Endodermal cell (in vitro differentiated cells): ENCODE results near the gene CTAG1B. TPM values are rescaled to one million over a fixed set of nuclear protein-coding genes. Genes with fewer than 3 reads are reported as not detected.

Source experiments
- DNase-seq: peaks from one replicate; pipeline ENCODE4 v3.0.0-alpha.2; 2017
- H3K27ac ChIP-seq: 2 replicates; pipeline ENCODE4 v1.5.1; 2013; ENCODE audit warnings: mild to moderate bottlenecking, low read depth, low read length, moderate library complexity
- H3K27me3 ChIP-seq: 2 replicates; pipeline ENCODE4 v1.6.1; 2013; ENCODE audit warnings: mild to moderate bottlenecking, low read length, moderate library complexity; ENCODE audit not compliant: insufficient read depth, control insufficient read depth, poor library complexity, severe bottlenecking
- H3K36me3 ChIP-seq: 2 replicates; pipeline ENCODE4 v1.7.0; 2013; ENCODE audit warnings: mild to moderate bottlenecking, low read length, moderate library complexity; ENCODE audit not compliant: control insufficient read depth, insufficient read depth
- H3K4me1 ChIP-seq: one replicate; pipeline ENCODE4 v1.7.0; 2013; ENCODE audit warnings: low read length; ENCODE audit not compliant: control insufficient read depth, insufficient read depth
- H3K4me3 ChIP-seq: 2 replicates; pipeline ENCODE4 v1.5.1; 2013; ENCODE audit warnings: mild to moderate bottlenecking, low read length, moderate library complexity
- H3K9ac ChIP-seq: 2 replicates; pipeline ENCODE4 v1.6.1; 2013; ENCODE audit warnings: mild to moderate bottlenecking, low read length, moderate library complexity; ENCODE audit not compliant: poor library complexity, severe bottlenecking; ENCODE audit errors: extremely low read depth
- H3K9me3 ChIP-seq: 2 replicates; pipeline ENCODE4 v1.6.1; 2013; ENCODE audit warnings: mild to moderate bottlenecking, low read length, moderate library complexity; ENCODE audit not compliant: control insufficient read depth
- H3K27ac Mint-ChIP-seq: 2 replicates; pipeline ENCODE4 v1.8.0; 2020; ENCODE audit warnings: mixed read lengths
- H3K27me3 Mint-ChIP-seq: 2 replicates; pipeline ENCODE4 v1.8.0; 2021; ENCODE audit warnings: mild to moderate bottlenecking, mixed read lengths; ENCODE audit not compliant: insufficient read depth
- H3K36me3 Mint-ChIP-seq: 2 replicates; pipeline ENCODE4 v1.8.0; 2020; ENCODE audit warnings: low read depth, mixed read lengths
- H3K4me1 Mint-ChIP-seq: 2 replicates; pipeline ENCODE4 v1.8.0; 2020; ENCODE audit warnings: mixed read lengths
- H3K4me3 Mint-ChIP-seq: 2 replicates; pipeline ENCODE4 v1.8.0; 2020; ENCODE audit warnings: mild to moderate bottlenecking, moderate library complexity, mixed read lengths
- H3K9me3 Mint-ChIP-seq: 2 replicates; pipeline ENCODE4 v1.8.0; 2020; ENCODE audit warnings: mild to moderate bottlenecking, mixed read lengths
- whole genome bisulfite sequencing, 2 experiments: methylation state at CpG; one replicate each; pipeline versions ENCODE4 v1.1.5 to v1.1.7; 2013; ENCODE audit warnings: missing lambda C conversion rate in 2 of 2, mixed read lengths in 1 of 2; ENCODE audit not compliant: insufficient coverage in 1 of 2, insufficient read length in 1 of 2; 5-methylcytosine and 5-hydroxymethylcytosine counted together
- total RNA-seq, 2 donors: library from RNA; stranded (reverse); fragmentation: NEBNext Ultra II Directional in 1 of 2; extraction: Animal tissue kit (Norgen Biotek cat#: 25700) in 1 of 2; gene quantifications; 2 replicates in 1 of 2; 3 replicates in 1 of 2; pipeline ENCODE4 v1.2.1, GENCODE V29; 2021
- TF ChIP-seq, protein P1 (sequence below): fragments of 200-600 bp; sonication (generic); conservative IDR thresholded peaks from 2 replicates; pipeline ENCODE4 v1.5.0; 2021; ENCODE audit warnings: antibody characterized with exemption, mild to moderate bottlenecking

The CTAG1B gene
- total RNA-seq, 2 donors from 2014 or later, result not detected

DNA sequence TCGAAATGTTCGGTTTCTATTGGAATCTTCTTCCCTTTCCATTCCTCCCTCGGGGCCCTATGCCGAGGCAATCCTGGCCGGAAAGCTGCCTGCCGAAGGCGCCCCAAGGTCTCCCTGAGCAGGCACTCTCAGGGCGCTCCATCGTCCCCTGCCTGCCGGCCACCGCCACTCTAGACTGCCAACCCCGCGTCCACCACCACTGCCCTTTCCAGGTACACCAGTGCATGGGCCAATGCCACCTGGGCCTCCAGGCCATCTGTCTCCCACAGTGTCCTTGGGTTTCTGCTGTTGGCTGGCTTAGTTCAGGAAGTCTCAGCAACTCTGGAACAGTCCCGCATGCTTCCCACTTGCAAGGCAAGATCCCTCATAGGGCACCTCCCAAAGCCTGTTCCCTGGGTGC lies 19.6 kb downstream of the CTAG1B start:
- Histone ChIP-seq H3K9ac (no peak overlapping the region), H3K27ac (no peak overlapping the region), H3K9me3 (peaks cover 12% of the 10 kb centered on the region), H3K27me3 (no peaks in the 10 kb centered on the region), H3K36me3 (no peaks in the 10 kb centered on the region), H3K4me1 (no peaks in the 10 kb centered on the region), H3K4me3 (no peak overlapping the region)
- TF ChIP-seq, protein P1, sequence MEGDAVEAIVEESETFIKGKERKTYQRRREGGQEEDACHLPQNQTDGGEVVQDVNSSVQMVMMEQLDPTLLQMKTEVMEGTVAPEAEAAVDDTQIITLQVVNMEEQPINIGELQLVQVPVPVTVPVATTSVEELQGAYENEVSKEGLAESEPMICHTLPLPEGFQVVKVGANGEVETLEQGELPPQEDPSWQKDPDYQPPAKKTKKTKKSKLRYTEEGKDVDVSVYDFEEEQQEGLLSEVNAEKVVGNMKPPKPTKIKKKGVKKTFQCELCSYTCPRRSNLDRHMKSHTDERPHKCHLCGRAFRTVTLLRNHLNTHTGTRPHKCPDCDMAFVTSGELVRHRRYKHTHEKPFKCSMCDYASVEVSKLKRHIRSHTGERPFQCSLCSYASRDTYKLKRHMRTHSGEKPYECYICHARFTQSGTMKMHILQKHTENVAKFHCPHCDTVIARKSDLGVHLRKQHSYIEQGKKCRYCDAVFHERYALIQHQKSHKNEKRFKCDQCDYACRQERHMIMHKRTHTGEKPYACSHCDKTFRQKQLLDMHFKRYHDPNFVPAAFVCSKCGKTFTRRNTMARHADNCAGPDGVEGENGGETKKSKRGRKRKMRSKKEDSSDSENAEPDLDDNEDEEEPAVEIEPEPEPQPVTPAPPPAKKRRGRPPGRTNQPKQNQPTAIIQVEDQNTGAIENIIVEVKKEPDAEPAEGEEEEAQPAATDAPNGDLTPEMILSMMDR, result no peak
- Mint-ChIP-seq H3K36me3 (no peaks in the 10 kb centered on the region), H3K27ac (no peak overlapping the region), H3K4me1 (no peaks in the 10 kb centered on the region), H3K4me3 (no peak overlapping the region), H3K9me3 (peaks cover 76% of the 10 kb centered on the region), H3K27me3 (peaks cover 14% of the 10 kb centered on the region)
- WGBS, 2 experiments, result 96 to 100% methylated on average over 2 to 14 of the region's 14 CpGs
- DNase-seq, result no peak

GRCh38 chrX:154598656-154599055 lies 20.4 kb downstream of the CTAG1B start:
- no peak overlapping the region for H3K27ac ChIP-seq
- TF ChIP-seq, protein P1, result no peak
- Mint-ChIP-seq H3K4me1 (no peaks in the 10 kb centered on the region), H3K9me3 (peaks cover 76% of the 10 kb centered on the region), H3K27ac (no peak overlapping the region), H3K4me3 (no peak overlapping the region), H3K27me3 (peaks cover 19% of the 10 kb centered on the region), H3K36me3 (no peaks in the 10 kb centered on the region)
- no peak overlapping the region for H3K9ac ChIP-seq
- H3K27me3 ChIP-seq, result no peaks in the 10 kb centered on the region
- H3K4me1 ChIP-seq, result no peaks in the 10 kb centered on the region
- DNase-seq, result no peak
- no peaks in the 10 kb centered on the region for H3K36me3 ChIP-seq
- H3K4me3 ChIP-seq, result no peak overlapping the region
- WGBS, 2 experiments, result 83 to 91% methylated on average over 1 to 6 of the region's 8 CpGs
- peaks cover 12% of the 10 kb centered on the region for H3K9me3 ChIP-seq

DNA sequence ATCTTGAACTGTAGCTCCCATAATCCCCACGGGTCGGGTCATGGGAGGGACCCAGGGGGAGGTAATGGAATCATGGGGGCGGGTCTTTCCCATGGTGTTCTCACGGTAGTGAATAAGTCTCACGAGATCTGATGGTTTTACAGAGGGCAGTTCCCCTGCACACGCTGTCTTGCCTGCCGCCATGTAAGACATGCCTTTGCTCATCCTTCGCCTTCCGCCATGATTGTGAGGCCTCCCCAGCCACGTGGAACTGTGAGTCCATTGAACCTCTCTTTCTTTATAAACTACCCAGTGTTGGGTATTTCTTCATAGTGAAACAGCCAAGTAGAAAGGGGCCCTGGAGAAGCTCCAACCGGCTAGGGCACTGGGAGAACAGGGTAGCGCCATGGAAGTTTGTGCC lies 21.9 kb downstream of the CTAG1B start:
- H3K4me1 Mint-ChIP-seq, result no peaks in the 10 kb centered on the region
- Histone ChIP-seq H3K27ac (no peak overlapping the region), H3K9me3 (peaks cover 12% of the 10 kb centered on the region), H3K36me3 (no peaks in the 10 kb centered on the region), H3K27me3 (no peaks in the 10 kb centered on the region), H3K4me3 (no peak overlapping the region), H3K4me1 (no peaks in the 10 kb centered on the region), H3K9ac (no peak overlapping the region)
- DNase-seq, result no peak
- no peak overlapping the region for H3K4me3 Mint-ChIP-seq
- H3K27ac Mint-ChIP-seq, result no peak overlapping the region
- no peaks in the 10 kb centered on the region for H3K36me3 Mint-ChIP-seq
- WGBS, 2 experiments, result 94 to 100% methylated on average over 2 to 12 of the region's 12 CpGs
- TF ChIP-seq, protein P1, result no peak
- H3K27me3 Mint-ChIP-seq, result peaks cover 25% of the 10 kb centered on the region
- H3K9me3 Mint-ChIP-seq, result peaks cover 80% of the 10 kb centered on the region
